ENCODE results near the gene STK11. TPM values are rescaled to one million over a fixed set of nuclear protein-coding genes. Genes with fewer than 3 reads are reported as not detected.
A peak's percentile ranks its signal among the peaks of the same experiment; 100 is the strongest.

STK11 gene
- total and polyA plus RNA-seq, 2 experiments from 2014 or later, result 122 to 180 TPM

- no peaks in the 10 kb centered on the region for H3K27me3 ChIP-seq
- TF ChIP-seq CTCF (IDR thresholded peaks at IDR 0.05; ENCODE audit: low read depth, low read length), result no peak
- H3K4me3 ChIP-seq, result no peak overlapping the region
- H3K9me3 ChIP-seq (ENCODE audit: low read depth), result no peaks in the 10 kb centered on the region
- peaks cover 31% of the 10 kb centered on the region for H3K4me1 ChIP-seq (ENCODE audit: low read depth)
- no peak for DNase-seq (ENCODE audit: low read depth in 1 of 2, low spot score in 1 of 2)
- peak overlapping the region; percentile 53 for H3K27ac ChIP-seq
- peaks cover 42% of the 10 kb centered on the region for H3K36me3 ChIP-seq
Observed at GRCh38 chr19:1272423-1273262, 67.1 kb downstream of the STK11 start.

GRCh38 chr19:1273263-1274041, 67.9 kb downstream of the STK11 start:
- peak overlapping the region; percentile 98 for H3K27ac ChIP-seq
- H3K36me3 ChIP-seq, result peaks cover 42% of the 10 kb centered on the region
- H3K4me3 ChIP-seq, result no peak overlapping the region
- H3K4me1 ChIP-seq (ENCODE audit: low read depth), result peaks cover 23% of the 10 kb centered on the region
- H3K9me3 ChIP-seq (ENCODE audit: low read depth), result no peaks in the 10 kb centered on the region
- DNase-seq (ENCODE audit: low read depth in 1 of 2, low spot score in 1 of 2), result no peak
- TF ChIP-seq CTCF (IDR thresholded peaks at IDR 0.05; ENCODE audit: low read depth, low read length), result no peak
- H3K27me3 ChIP-seq, result no peaks in the 10 kb centered on the region

- Histone ChIP-seq H3K27ac (peak overlapping the region; percentile 98), H3K4me3 (peak overlapping the region; percentile 62), H3K36me3 (peaks cover 44% of the 10 kb centered on the region), H3K27me3 (no peaks in the 10 kb centered on the region), H3K9me3 (ENCODE audit: low read depth) (no peaks in the 10 kb centered on the region), H3K4me1 (ENCODE audit: low read depth) (peaks cover 20% of the 10 kb centered on the region)
- TF ChIP-seq CTCF (IDR thresholded peaks at IDR 0.05; ENCODE audit: low read depth, low read length), result no peak
- no peak for DNase-seq (ENCODE audit: low read depth in 1 of 2, low spot score in 1 of 2)
Observed at GRCh38 chr19:1274081-1274851, 68.7 kb downstream of the STK11 start.

GRCh38 chr19:1274852-1275259, 69.3 kb downstream of the STK11 start:
- peak overlapping the region; percentile 98 for H3K27ac ChIP-seq
- no peaks in the 10 kb centered on the region for H3K9me3 ChIP-seq (ENCODE audit: low read depth)
- peaks cover 44% of the 10 kb centered on the region for H3K36me3 ChIP-seq
- H3K27me3 ChIP-seq, result no peaks in the 10 kb centered on the region
- no peak for DNase-seq (ENCODE audit: low read depth in 1 of 2, low spot score in 1 of 2)
- peaks cover 20% of the 10 kb centered on the region for H3K4me1 ChIP-seq (ENCODE audit: low read depth)
- TF ChIP-seq CTCF (IDR thresholded peaks at IDR 0.05; ENCODE audit: low read depth, low read length), result no peak
- peak overlapping the region; percentile 62 for H3K4me3 ChIP-seq

- peak within 1 kb of the TSS; percentile 62 for H3K4me3 ChIP-seq
- H3K27me3 ChIP-seq, result no peaks in the 10 kb centered on the region
- peaks cover 15% of the 10 kb centered on the region for H3K4me1 ChIP-seq (ENCODE audit: low read depth)
- no peaks in the 10 kb centered on the region for H3K9me3 ChIP-seq (ENCODE audit: low read depth)
- peaks cover 44% of the 10 kb centered on the region for H3K36me3 ChIP-seq
- peak within 1 kb of the TSS; percentile 98 for H3K27ac ChIP-seq
- no peak for TF ChIP-seq CTCF (IDR thresholded peaks at IDR 0.05; ENCODE audit: low read depth, low read length)
- DNase-seq (ENCODE audit: low read depth in 1 of 2, low spot score in 1 of 2), result peak; percentile 98
Observed at GRCh38 chr19:1275260-1275975, 69.8 kb downstream of the STK11 start, which contains the start of gene FAM174C. Gene FAM174C (plus strand): TSS chr19:1275530. CDS start chr19:1275550, 20 bp downstream.
